CD4-positive, alpha-beta T cell (primary cell): Measurements from ENCODE around the gene NOL8. TPM values are rescaled to one million over a fixed set of nuclear protein-coding genes. Genes with fewer than 3 reads are reported as not detected.

ENCODE experiments used
- ATAC-seq: fragments of 200-7000 bp; cut with Tn5 transposase; one replicate; pipeline ENCODE4 v1.10.0; 2022; ENCODE audit warnings: mild to moderate bottlenecking; ENCODE audit not compliant: poor library complexity
- CTCF ChIA-PET: fragments of 350-600 bp; sonication (Branson Sonifier 250); formaldehyde crosslinking; loops from one replicate; lab custom pipeline; 2021; ENCODE audit warnings: antibody characterized with exemption, inconsistent platforms; lab: Charles Lee
- POLR2A ChIA-PET: fragments of 350-600 bp; sonication (Branson Sonifier 250); formaldehyde crosslinking; loops from one replicate; lab custom pipeline; 2021; ENCODE audit warnings: antibody characterized with exemption, inconsistent platforms; lab: Charles Lee
- DNase-seq, 14 experiments: peaks; one replicate each; pipeline ENCODE4 v3.0.0-alpha.2; 2013 to 2020; ENCODE audit warnings: mixed read lengths in 2 of 14
- H3K27ac ChIP-seq, 2 donors: one replicate each; pipeline versions ENCODE4 v1.5.1 to v1.7.0; 2013; ENCODE audit warnings: low read length in 2 of 2, low read depth in 1 of 2, mild to moderate bottlenecking in 1 of 2
- H3K27me3 ChIP-seq, 2 experiments: 1 replicate in 1 of 2; 2 replicates in 1 of 2; pipeline versions ENCODE4 v1.6.1 to v1.7.0; 2013; ENCODE audit warnings: low read length in 2 of 2, control low read depth in 1 of 2, mild to moderate bottlenecking in 1 of 2, moderate library complexity in 1 of 2; ENCODE audit not compliant: insufficient read depth in 2 of 2, control insufficient read depth in 1 of 2
- H3K36me3 ChIP-seq: one replicate; pipeline ENCODE4 v1.6.1; 2013; ENCODE audit warnings: low read length, control low read depth; ENCODE audit not compliant: insufficient read depth
- H3K4me1 ChIP-seq: one replicate; pipeline ENCODE4 v1.6.1; 2013; ENCODE audit warnings: low read length, control low read depth; ENCODE audit not compliant: insufficient read depth
- H3K4me3 ChIP-seq: one replicate; pipeline ENCODE4 v1.5.1; 2013; ENCODE audit warnings: mild to moderate bottlenecking, low read length, moderate library complexity
- H3K9me3 ChIP-seq, 2 experiments: 1 replicate in 1 of 2; 2 replicates in 1 of 2; pipeline versions ENCODE4 v1.6.1 to v1.7.0; 2013; ENCODE audit warnings: low read length in 2 of 2, mild to moderate bottlenecking in 2 of 2, control low read depth in 1 of 2, moderate library complexity in 1 of 2; ENCODE audit not compliant: control insufficient read depth in 1 of 2, insufficient read depth in 1 of 2
- H3K27ac Mint-ChIP-seq: one replicate; pipeline ENCODE4 v1.8.0; 2020; ENCODE audit warnings: mixed read lengths
- H3K27me3 Mint-ChIP-seq: one replicate; pipeline ENCODE4 v1.8.0; 2021; ENCODE audit warnings: mixed read lengths
- H3K36me3 Mint-ChIP-seq: one replicate; pipeline ENCODE4 v1.8.0; 2021; ENCODE audit warnings: low read depth, mixed read lengths
- H3K4me1 Mint-ChIP-seq: one replicate; pipeline ENCODE4 v1.8.0; 2021; ENCODE audit warnings: low read depth, mixed read lengths
- H3K4me3 Mint-ChIP-seq: one replicate; pipeline ENCODE4 v1.8.0; 2020; ENCODE audit warnings: mild to moderate bottlenecking, mixed read lengths
- H3K9me3 Mint-ChIP-seq: one replicate; pipeline ENCODE4 v1.8.0; 2020; ENCODE audit warnings: mixed read lengths
- intact Hi-C, 2 experiments: fragments of 100-400 bp; cut with DNase I in 1 of 2; cut with micrococcal nuclease in 1 of 2; formaldehyde crosslinking; loops; one replicate each; pipeline versions ENCODE4 v1.15.1 to v1.9.0; 2023 to 2025; cut with DNase I, micrococcal nuclease
- microRNA-seq: library from miRNA; unstranded; fragments of <30 nt; microRNA quantifications from one replicate; pipeline ENCODE4 v1.2.0, GENCODE V29; 2021; ENCODE audit warnings: borderline microRNAs expressed, borderline replicate concordance
- total RNA-seq, 174 experiments: library from RNA in 2 of 174; stranded (reverse) in 2 of 174; gene quantifications; one replicate each; pipeline ENCODE4 v1.2.3 and lab custom pipeline; 2021 to 2026
- TF ChIP-seq, protein P1 (sequence below): fragments of 200-600 bp; IDR thresholded peaks from one replicate; pipeline ENCODE4 v1.8.0; 2022; ENCODE audit warnings: antibody characterized with exemption, mild to moderate bottlenecking

The NOL8 gene
- total RNA-seq, 2 experiments from 2014 or later, result 55.9 to 65.7 TPM

DNA sequence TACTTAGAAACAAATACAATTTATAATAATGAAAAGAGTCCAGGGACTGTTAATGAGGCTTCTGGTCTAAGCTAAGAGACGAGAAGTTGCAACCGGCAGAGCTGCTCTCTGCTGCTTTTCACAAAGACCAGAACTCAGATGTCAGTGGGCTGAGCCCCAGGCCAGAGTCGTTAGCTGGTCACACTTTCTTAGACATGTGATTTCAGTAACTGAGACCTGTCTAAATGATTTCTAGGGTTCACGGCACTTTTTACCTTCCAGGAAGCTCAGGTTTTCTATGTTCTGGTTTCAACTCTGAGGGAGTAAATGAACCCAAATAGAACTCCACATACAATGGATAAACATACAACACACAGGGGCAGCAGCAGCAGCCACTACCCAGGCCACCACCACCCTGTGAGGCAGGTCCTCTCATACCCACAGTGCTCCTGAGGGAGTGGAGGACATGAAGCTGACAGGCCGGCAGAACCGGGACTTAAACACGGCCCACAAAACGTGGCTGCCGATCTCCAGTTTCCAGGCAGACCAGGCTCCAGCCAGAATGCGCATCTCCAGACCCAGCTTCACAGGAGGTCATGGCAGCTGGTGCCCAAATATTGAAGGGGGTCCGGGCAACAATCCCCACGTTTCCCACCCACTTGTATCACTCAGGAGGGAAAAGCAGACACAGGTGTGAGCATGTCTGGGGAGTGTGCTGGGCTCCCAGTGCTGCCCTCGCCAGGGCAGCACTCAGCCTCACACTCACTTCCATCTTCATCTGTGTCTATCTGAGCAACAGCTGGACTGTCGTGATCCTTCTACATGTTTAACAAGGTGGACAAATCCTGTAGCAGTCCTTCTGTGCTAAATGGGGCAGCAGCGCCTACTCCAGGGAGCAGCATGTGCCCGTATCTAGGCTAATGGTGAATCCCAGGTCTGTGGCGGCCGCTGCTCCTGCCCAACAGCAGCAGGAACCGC lies 70.5 kb downstream of the NOL8 start:
- POLR2A ChIA-PET, result no interaction called here
- Histone ChIP-seq H3K36me3 (peaks cover 98% of the 10 kb centered on the region), H3K27me3 (no peaks in the 10 kb centered on the region), H3K4me1 (no peaks in the 10 kb centered on the region), H3K27ac (no peak overlapping the region), H3K9me3 (no peaks in the 10 kb centered on the region), H3K4me3 (no peak overlapping the region)
- no peak for ATAC-seq
- Mint-ChIP-seq H3K27ac (no peak overlapping the region), H3K9me3 (no peaks in the 10 kb centered on the region), H3K27me3 (no peaks in the 10 kb centered on the region), H3K4me1 (no peaks in the 10 kb centered on the region), H3K36me3 (peaks cover 97% of the 10 kb centered on the region), H3K4me3 (no peak overlapping the region)
- intact Hi-C loops, result no loop called here
- CTCF ChIA-PET, result interaction anchor here (0.8 kb wide), 1 partner anchor 20 kb away, joined by 3 read pairs; no protein-coding TSS in a partner anchor
- no peak for DNase-seq
- TF ChIP-seq, protein P1, sequence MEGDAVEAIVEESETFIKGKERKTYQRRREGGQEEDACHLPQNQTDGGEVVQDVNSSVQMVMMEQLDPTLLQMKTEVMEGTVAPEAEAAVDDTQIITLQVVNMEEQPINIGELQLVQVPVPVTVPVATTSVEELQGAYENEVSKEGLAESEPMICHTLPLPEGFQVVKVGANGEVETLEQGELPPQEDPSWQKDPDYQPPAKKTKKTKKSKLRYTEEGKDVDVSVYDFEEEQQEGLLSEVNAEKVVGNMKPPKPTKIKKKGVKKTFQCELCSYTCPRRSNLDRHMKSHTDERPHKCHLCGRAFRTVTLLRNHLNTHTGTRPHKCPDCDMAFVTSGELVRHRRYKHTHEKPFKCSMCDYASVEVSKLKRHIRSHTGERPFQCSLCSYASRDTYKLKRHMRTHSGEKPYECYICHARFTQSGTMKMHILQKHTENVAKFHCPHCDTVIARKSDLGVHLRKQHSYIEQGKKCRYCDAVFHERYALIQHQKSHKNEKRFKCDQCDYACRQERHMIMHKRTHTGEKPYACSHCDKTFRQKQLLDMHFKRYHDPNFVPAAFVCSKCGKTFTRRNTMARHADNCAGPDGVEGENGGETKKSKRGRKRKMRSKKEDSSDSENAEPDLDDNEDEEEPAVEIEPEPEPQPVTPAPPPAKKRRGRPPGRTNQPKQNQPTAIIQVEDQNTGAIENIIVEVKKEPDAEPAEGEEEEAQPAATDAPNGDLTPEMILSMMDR, result no peak

DNA sequence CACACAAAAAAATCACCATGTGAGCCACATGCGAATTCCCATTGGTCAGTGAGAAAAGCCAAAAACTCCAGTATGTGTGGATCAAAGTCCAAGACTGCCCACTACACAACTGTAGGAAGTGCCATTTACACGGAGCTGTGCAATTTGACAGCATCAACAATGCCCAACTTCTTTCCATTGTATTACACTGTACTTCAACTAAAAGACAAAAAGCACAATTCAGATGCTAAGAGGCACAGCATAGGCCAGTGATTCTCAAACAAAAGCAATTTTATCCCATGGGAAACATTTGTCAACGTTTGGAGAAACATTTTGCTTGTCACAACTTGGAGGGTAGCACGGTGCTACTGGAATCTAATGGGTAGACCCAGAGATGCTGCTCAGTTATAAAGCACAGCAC lies 71.5 kb downstream of the NOL8 start:
- TF ChIP-seq, protein P1, result no peak
- Mint-ChIP-seq H3K27ac (no peak overlapping the region), H3K9me3 (no peaks in the 10 kb centered on the region), H3K4me1 (no peaks in the 10 kb centered on the region), H3K27me3 (no peaks in the 10 kb centered on the region), H3K4me3 (no peak overlapping the region), H3K36me3 (peaks cover 97% of the 10 kb centered on the region)
- CTCF ChIA-PET, result no interaction called here
- Histone ChIP-seq H3K27me3 (no peaks in the 10 kb centered on the region), H3K4me1 (no peaks in the 10 kb centered on the region), H3K4me3 (no peak overlapping the region), H3K9me3 (no peaks in the 10 kb centered on the region), H3K36me3 (peaks cover 98% of the 10 kb centered on the region), H3K27ac (no peak overlapping the region)
- DNase-seq, result no peak
- no peak for ATAC-seq
- intact Hi-C loops, result no loop called here
- POLR2A ChIA-PET, result no interaction called here

DNA sequence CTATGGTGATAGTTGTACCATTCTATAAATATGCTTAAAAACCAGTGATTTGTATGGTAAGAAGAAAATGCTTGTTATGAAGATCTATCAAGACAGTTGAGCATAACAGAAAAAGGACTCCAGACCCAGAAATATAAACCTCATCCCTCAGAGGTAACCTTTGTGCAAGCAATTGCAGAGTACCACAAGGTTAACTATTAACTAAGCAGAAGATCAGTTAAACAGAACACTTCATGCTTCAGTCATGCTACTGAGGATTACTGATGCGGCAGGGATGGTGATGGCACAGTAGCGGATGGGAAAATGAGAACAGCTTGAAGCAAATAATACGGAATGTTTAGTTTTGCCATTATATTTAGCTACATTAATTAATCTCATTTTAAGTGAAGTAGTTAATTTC lies 77.2 kb downstream of the NOL8 start:
- ATAC-seq (no peak), DNase-seq (no peak)
- H3K9me3 ChIP-seq, result no peaks in the 10 kb centered on the region
- no peak overlapping the region for H3K4me3 ChIP-seq
- no peaks in the 10 kb centered on the region for H3K4me1 Mint-ChIP-seq
- TF ChIP-seq, protein P1, result no peak
- POLR2A ChIA-PET, result no interaction called here
- no peak overlapping the region for H3K27ac Mint-ChIP-seq
- H3K36me3 ChIP-seq, result peaks cover 96% of the 10 kb centered on the region
- intact Hi-C loops, result no loop called here
- no peak overlapping the region for H3K4me3 Mint-ChIP-seq
- H3K9me3 Mint-ChIP-seq, result no peaks in the 10 kb centered on the region
- CTCF ChIA-PET, result no interaction called here
- H3K27ac ChIP-seq, result no peak overlapping the region
- no peaks in the 10 kb centered on the region for H3K4me1 ChIP-seq
- H3K27me3 Mint-ChIP-seq, result no peaks in the 10 kb centered on the region
- H3K27me3 ChIP-seq, result no peaks in the 10 kb centered on the region
- peaks cover 98% of the 10 kb centered on the region for H3K36me3 Mint-ChIP-seq

Small RNA genes within 50 kb of the gene (microRNA-seq; reads per million reads assigned to microRNA genes)
- 4.5 reads per million, percentile 23 among the genes with 10 or more reads in this experiment for gene MIR3651

Other genes with a start within 250 kb of the NOL8 start
- gene SPTLC1, start 209.9 kb downstream of the NOL8 start, total RNA-seq, result 10 to 100 TPM; 40.9 to 43.0 TPM
- gene IARS1, start 31.7 kb downstream of the NOL8 start, total RNA-seq, result 10 to 100 TPM; 49.8 to 56.8 TPM
- 1 to 10 TPM; 4.8 TPM for gene CENPP, start 603 bp upstream of the NOL8 start, total RNA-seq
- gene OGN, start 79.2 kb upstream of the NOL8 start, total RNA-seq, result under 1 TPM in 1 of 2 experiments, not detected in 1; 0.11 TPM
- gene OMD, start 99.1 kb upstream of the NOL8 start, total RNA-seq, result not detected
- gene ASPN, start 157.2 kb upstream of the NOL8 start, total RNA-seq, result not detected
- not detected for gene ECM2, start 210.6 kb upstream of the NOL8 start, total RNA-seq